DMS 273 (cell line): ENCODE measurements around the gene PTCRA.
"Not testable (repeated sequence)": the region's sequence is repeated elsewhere in the genome, so short reads cannot be mapped to it uniquely, and the experiment has no call there.

ENCODE experiments used
- DNase-seq: peaks from one replicate; lab custom pipeline; 2025; ENCODE audit not compliant: unreplicated experiment; lab: John Stamatoyannopoulos, UW

Gene PTCRA

DNA sequence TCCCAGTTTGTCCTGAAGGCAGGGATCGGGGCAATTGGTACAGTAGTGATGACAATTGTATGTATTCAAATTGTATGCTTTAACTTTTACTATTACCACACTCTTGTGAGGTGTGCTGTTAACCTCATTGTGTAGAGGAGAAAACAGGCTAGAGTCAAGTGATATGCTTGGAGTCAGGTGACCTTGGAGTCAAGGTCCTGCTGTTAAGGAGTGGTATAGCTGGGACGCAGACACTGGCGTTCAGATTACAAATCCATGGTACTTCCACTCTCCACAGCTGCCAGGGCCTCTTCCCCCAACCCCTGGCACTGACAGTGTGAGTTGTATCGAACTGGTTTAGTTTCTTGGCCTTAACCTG is 23.9 kb downstream of the PTCRA start:
- no peak for DNase-seq

DNA sequence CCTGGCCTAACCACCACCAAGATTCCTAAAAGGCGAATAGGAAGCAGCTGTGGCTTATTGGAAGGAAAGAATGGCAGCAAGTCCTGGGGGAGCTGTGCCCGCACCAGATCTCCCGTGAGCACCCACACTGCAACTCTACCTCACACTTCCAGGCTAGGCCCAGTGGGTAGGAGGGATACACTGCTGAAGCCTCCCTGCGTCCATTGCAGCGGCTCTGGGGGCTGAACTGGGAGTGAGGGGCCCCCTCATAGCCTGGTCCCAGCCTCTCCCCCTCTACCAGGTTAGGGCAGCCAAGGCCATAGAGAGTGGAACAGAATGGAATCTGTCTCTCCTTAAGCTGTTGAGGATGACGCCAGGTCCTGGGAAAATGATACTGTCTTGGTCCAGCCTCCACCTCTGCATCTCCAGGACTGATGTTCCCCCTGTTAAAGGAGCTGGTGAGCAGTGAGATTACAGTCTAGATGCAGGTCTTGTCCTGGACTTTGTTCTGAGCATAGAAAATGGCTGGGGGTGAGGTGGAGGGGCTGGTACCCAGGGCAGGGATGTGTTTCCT is 24.7 kb downstream of the PTCRA start:
- DNase-seq, result no peak

GRCh38 chr6:42941356-42941755 is 25.5 kb downstream of the PTCRA start:
- DNase-seq, result not testable (repeated sequence)

GRCh38 chr6:42942444-42942843 is 26.6 kb downstream of the PTCRA start:
- no peak for DNase-seq

DNA sequence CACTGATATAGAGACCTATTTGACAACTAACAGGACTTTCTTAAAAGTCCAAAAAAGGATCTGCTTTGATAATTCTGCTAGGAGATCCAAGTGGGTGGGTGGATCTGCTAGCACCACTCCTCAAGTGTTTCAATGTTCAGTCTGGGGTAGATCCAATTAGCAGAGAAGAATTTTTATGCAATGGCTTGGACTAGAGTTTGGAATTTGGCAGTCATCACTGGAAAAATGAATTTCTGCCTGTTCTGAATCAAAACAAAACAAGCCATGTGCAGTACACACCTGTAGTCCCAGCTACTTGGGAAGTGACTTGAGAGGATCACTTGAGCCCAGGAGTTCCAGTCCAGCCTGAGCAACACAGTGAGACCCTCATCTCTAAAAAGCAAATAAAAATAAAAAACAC is 32.1 kb downstream of the PTCRA start:
- no peak for DNase-seq

DNA sequence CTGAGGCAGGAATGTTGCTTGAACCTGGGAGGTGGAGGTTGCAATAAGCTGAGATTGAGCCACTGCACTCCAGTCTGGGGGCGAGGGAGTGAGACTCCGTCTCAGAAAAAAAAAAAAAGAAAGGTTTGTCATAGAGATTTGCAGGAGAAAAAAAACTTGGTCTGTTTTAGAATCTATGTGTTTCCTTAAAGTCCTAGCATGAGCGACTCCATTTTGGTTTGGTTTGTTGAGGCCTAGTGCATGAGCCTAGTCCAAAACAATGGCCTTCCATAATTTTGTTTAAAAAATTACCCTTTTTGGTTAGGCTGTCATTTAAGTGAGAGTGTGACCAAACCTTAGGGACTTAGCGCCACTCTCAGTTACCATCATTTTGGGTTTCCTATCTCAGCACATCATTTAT is 36.5 kb downstream of the PTCRA start:
- DNase-seq, result no peak

DNA sequence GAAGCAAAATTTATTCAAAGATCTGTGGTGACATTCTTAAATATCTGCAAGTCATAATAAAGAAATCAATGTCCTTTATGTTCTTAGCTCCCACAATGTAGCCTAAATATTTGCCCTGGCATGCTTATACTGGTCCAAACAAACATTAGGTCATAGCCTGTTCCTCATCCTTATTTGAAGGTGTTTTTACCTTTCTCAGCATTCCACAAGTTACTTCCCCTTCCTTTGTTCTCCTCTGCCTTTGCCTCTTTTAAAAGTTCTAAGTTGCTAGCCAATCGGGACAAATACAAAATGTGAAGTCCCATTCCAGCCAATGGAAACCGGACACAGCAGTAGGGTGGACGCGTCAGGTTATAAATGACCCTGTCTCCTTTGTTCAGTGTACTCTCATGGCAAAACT is 38.6 kb downstream of the PTCRA start:
- DNase-seq, result not testable (repeated sequence)

- DNase-seq, result peak; percentile 45
These were observed 42.3 kb downstream of the PTCRA start for GRCh38 chr6:42958125-42958524.

- no peak for DNase-seq
These were observed 44.0 kb downstream of the PTCRA start for GRCh38 chr6:42959917-42960242.

- DNase-seq, result peak; percentile 83
These were observed 44.6 kb downstream of the PTCRA start, which contains the start of gene GNMT for GRCh38 chr6:42960243-42961019. TSS of gene GNMT (plus strand) at chr6:42960754. CDS start at chr6:42960768, 14 bp downstream.

DNA sequence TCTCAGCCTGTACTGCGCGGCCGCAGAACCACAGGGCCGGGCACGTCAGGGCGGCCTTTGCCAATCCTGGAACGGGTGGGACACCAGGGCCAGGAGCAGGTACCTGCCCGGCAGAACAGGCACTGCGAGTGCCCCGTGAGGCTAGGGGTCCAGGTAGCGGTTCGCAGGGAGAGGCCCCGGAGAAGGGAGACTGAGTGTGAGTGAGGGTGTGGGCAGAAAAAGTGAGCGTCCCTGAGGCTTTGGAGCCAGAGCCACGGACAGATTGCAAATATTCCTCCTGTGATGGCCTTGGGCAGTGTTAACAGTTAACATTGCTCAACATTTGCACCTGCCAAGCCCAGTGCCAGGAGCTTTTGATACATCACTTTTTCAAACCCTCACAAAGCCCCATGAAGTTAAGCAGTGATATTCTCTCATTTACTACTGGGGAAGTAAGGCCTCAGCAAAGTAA is 45.2 kb downstream of the PTCRA start:
- peak; percentile 55 for DNase-seq

- DNase-seq, result no peak
These were observed 46.2 kb downstream of the PTCRA start for GRCh38 chr6:42962096-42962495.

DNA sequence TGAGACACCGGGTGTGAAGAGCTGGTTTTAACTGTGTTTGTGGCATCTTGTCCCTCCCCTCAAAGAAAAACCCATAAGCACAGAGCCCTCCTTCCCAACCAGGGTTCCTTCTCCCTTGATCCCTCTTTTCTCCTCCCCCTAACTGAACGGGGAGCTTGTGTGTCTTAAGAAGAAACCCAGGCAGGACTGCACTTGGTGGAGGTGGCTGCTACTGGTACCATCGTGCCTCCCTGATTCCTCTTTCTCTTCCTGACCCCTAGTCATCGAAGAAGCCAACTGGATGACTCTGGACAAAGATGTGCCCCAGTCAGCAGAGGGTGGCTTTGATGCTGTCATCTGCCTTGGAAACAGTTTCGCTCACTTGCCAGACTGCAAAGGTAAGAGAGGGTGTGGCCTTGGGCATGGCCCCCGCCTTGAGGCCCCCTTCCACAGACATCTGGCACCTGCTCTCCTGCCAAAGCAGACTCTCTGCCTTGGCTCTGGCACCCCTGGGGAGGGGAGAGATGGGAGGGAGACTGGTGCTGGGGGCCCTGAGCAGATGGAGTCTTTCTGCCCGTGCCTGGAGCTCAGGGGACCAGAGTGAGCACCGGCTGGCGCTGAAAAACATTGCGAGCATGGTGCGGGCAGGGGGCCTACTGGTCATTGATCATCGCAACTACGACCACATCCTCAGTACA is 46.8 kb downstream of the PTCRA start:
- peak; percentile 97 for DNase-seq

DNA sequence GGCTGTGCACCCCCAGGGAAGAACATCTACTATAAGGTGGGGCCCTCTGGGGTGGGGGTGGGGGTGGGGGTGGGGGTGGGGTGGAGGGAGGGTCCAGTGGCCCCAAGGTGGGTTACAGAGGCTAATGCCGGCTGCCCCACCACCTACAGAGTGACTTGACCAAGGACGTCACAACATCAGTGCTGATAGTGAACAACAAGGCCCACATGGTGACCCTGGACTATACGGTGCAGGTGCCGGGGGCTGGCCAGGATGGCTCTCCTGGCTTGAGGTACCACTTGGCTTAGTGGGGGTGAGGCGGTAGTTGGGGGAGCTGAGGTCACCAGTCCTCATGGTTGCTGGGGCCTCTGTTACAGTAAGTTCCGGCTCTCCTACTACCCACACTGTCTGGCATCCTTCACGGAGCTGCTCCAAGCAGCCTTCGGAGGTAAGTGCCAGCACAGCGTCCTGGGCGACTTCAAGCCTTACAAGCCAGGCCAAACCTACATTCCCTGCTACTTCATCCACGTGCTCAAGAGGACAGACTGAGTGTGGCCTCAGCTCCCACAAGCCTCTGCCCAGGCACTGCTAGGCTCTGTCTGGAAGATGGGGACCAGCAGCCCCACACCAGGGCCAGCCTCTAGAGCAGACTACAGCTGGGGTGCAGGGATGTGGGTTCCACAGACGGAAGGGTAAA is 47.5 kb downstream of the PTCRA start:
- peak; percentile 58 for DNase-seq

DNA sequence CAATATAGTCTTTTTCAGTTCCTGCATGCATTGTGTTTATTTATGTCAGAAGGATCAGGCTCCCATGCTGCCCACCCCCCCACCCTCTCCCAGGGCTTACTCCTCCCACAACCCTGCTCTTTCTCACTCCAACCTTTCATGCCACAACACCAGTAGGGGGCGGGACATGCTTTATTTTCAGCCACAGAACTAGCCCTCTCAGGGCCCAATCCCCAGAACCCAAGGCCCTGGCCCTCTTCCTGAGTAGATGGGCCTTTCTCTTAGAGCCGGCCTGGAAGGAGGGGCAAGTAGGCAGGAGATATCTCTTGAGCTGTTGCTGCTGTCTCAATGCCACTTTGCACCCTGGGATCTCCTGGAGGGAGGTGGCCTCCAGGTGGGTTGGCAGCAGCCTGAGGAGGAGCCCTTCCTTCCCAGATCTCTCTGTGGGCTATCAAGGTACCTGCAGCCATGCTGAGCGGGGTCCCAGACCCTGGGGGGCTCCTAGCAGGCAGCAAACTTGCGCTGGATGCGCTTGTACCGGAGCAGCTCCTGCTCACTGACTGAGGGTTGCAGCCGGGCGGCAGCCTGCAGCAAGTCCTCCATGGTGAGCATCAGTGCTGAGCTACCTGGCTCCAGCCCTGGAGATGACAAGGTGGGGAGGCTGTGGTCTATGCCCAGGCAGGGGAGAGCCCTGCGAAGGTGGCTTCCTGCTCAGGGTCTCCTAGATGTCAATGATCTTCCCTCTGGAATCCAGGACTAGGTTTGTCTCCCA is 48.2 kb downstream of the PTCRA start:
- peak; percentile 90 for DNase-seq

GRCh38 chr6:42966571-42966970 is 50.7 kb downstream of the PTCRA start:
- DNase-seq, result no peak

DNA sequence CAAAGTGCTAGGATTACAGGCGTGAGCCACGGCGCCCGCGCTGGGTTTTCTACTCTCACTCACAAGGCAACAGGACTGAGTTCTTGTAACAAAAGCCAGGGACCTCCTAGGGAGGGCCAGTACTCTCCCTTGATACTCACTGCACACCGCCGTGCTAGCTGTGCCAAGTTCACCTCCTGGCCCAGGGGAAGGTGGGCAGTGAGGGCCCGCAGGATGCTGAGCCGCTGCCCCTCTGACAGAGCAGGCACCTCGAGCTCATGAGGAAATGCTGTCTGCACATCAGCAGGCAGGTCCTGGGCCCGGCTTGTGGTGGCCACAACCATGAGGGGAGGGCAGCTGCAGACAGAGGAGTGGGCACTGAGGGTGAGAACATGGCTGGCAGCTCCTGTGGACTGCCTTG is 51.4 kb downstream of the PTCRA start:
- no peak for DNase-seq

DNA sequence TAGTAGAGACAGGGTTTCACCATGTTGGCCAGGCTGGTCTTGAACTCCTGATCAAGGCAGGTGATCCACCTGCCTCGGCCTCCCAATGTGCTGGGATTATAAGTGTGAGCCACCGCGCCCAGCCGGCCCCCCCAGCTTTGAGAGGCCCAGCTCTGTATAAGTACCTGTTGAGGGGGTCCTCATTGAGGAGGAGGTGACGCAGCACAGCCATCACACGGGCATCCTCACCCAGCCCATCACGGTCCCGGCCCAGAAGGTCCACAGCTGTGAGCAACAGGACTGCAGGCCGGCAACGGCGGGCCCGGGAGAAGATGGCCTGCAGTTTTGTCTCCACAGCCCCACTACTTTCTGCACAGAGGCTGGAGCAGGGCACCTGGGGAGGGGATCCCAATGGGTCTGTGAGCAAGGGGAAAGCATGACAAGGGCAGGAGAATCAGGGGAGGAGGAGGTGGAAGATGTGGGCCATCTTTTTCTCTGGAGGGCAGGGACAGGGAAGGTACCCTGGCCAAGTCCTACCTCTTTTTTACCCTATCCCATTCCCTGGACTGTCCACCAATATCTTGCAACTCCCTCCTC is 52.4 kb downstream of the PTCRA start:
- DNase-seq, result no peak

DNA sequence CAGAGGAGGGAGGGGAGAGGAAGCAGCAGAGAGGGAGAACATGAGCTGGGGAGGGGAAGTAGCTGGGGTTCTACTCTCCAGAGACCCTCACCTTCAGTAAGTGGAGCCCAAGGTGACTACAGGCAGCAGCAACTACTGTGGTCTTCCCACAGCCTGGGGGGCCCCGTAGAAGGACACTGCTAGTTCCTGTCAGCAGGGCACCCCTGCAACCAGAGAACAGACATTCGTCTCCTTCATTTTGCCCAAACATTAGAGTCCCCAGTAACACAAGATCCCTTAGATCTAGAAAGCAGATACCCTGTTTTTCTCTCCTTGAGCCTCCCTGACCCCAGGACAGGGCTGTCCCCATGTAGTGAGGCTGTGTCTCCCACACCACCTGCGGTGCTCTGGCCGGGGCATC is 52.9 kb downstream of the PTCRA start:
- DNase-seq, result no peak

DNA sequence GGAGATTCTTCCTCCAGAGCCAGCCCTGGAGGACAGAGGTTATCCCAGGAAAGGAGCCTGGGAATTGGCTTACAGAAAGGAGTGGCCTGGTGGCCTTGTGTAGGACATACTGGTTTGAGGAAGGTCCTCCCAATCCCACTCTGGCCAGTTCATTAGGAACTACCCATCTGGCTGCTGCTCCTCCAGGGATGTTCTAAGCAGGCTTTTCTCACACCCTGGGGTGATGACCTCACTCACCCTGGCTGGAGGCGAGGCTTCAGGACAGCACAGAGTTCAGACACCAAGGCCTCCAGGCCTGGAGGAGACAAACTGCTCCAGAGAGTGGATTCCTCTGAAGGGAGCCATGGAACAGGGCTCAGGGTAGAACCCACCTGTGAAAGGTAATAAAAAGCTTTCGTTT is 53.6 kb downstream of the PTCRA start:
- DNase-seq, result no peak

DNA sequence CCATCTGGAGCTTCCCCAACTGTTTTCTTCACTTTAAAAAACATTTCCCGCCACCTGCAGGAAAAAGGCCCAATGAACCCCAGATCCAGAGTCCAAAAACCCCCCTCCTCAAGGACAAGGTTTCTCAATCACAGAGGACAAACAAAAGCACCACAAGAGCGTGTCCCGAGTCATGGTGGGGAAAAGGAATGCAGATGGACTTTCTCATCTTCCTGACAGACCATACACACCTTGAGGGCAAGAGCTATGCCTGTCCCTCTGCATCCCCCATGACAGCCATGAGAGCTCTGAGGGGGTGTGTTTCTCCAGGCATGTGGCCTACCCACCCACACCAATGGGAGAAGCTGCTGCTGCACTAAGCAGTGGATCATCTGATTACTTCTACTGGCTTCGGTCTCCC is 54.1 kb downstream of the PTCRA start:
- no peak for DNase-seq
